Effector memory CD8-positive, alpha-beta T cell (primary cell): ENCODE results near the gene AGAP1.
A peak's percentile ranks its signal among the peaks of the same experiment; 100 is the strongest.

Experiments
- ATAC-seq: fragments of 150-1000 bp; cut with Tn5 transposase; replicated peaks from 2 replicates; pipeline ENCODE4 v1.10.0; 2021; ENCODE audit warnings: mild to moderate bottlenecking, moderate library complexity
- DNase-seq, 3 experiments: peaks; one replicate each; pipeline ENCODE4 v3.0.0; 2021
- H3K27ac Mint-ChIP-seq, 2 donors: one replicate each; pipeline ENCODE4 v1.8.0; 2022; ENCODE audit warnings: mild to moderate bottlenecking in 2 of 2, mixed read lengths in 2 of 2, moderate library complexity in 2 of 2
- H3K27me3 Mint-ChIP-seq, 2 donors: one replicate each; pipeline ENCODE4 v1.8.0; 2022; ENCODE audit warnings: mixed read lengths in 2 of 2
- H3K36me3 Mint-ChIP-seq: one replicate; pipeline ENCODE4 v1.8.0; 2022; ENCODE audit warnings: mild to moderate bottlenecking, moderate library complexity, mixed read lengths; ENCODE audit not compliant: insufficient read depth
- H3K4me1 Mint-ChIP-seq, 2 donors: one replicate each; pipeline ENCODE4 v1.8.0; 2022; ENCODE audit warnings: low read depth in 2 of 2, mixed read lengths in 2 of 2
- H3K4me3 Mint-ChIP-seq, 2 donors: one replicate each; pipeline ENCODE4 v1.8.0; 2022; ENCODE audit warnings: mild to moderate bottlenecking in 2 of 2, mixed read lengths in 2 of 2, moderate library complexity in 2 of 2
- H3K9me3 Mint-ChIP-seq, 2 donors: one replicate each; pipeline ENCODE4 v1.8.0; 2022; ENCODE audit warnings: mixed read lengths in 2 of 2

Gene AGAP1

DNA sequence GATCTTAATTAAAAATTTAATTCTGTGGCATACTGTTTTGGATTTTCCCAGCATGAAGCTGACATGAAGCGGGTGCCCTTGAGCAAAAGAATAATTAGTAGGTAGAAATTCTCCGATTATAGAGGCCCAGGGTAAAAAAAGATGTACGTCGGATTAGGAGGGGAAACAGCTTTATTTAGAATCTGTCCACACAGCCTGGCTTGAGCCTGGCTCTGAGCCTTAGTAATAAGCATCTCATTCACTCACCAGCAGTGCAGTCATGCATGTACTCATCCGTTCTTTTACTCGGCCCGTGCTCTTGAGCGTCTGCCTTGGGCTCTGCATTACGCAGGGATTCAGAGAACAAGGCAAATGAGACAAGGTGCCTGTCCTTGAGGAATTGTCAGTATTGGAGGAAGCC lies 219.3 kb downstream of the AGAP1 start:
- H3K9me3 Mint-ChIP-seq, result no peaks in the 10 kb centered on the region
- ATAC-seq (no peak), DNase-seq (no peak)
- no peak overlapping the region for H3K4me3 Mint-ChIP-seq
- peaks cover 7 to 44% of the 10 kb centered on the region in 2 donors for H3K4me1 Mint-ChIP-seq
- no peak overlapping the region for H3K27ac Mint-ChIP-seq
- no peaks in the 10 kb centered on the region for H3K27me3 Mint-ChIP-seq
- peaks cover 8% of the 10 kb centered on the region for H3K36me3 Mint-ChIP-seq

GRCh38 chr2:235715601-235716000 lies 221.8 kb downstream of the AGAP1 start:
- Mint-ChIP-seq H3K4me3 (no peak overlapping the region), H3K27ac (peak overlapping the region; percentile 0 to 48), H3K9me3 (no peaks in the 10 kb centered on the region), H3K4me1 (peaks cover 9 to 38% of the 10 kb centered on the region in 2 donors), H3K36me3 (peaks cover 5% of the 10 kb centered on the region), H3K27me3 (no peaks in the 10 kb centered on the region)
- ATAC-seq, result no peak
- DNase-seq, result no peak

- DNase-seq, result no peak
- peaks cover 4% of the 10 kb centered on the region for H3K36me3 Mint-ChIP-seq
- H3K4me1 Mint-ChIP-seq, result peaks cover 11 to 44% of the 10 kb centered on the region in 2 donors
Measured at GRCh38 chr2:235716875-235717496, 223.1 kb downstream of the AGAP1 start.

GRCh38 chr2:235719146-235719942 lies 225.5 kb downstream of the AGAP1 start:
- peaks cover 11 to 45% of the 10 kb centered on the region in 2 donors for H3K4me1 Mint-ChIP-seq
- DNase-seq (no peak), ATAC-seq (no peak)
- H3K4me3 Mint-ChIP-seq, result no peak overlapping the region
- H3K36me3 Mint-ChIP-seq, result no peaks in the 10 kb centered on the region
- H3K27me3 Mint-ChIP-seq, result no peaks in the 10 kb centered on the region
- H3K9me3 Mint-ChIP-seq, result no peaks in the 10 kb centered on the region
- peak overlapping the region in 1 of 2 donors; percentile 70 for H3K27ac Mint-ChIP-seq

More at GRCh38 chr2:235716875-235717496, 223.1 kb downstream of the AGAP1 start:
- Mint-ChIP-seq H3K27me3 (no peaks in the 10 kb centered on the region), H3K4me3 (no peak overlapping the region), H3K27ac (no peak overlapping the region), H3K9me3 (no peaks in the 10 kb centered on the region)
- ATAC-seq, result no peak

DNA sequence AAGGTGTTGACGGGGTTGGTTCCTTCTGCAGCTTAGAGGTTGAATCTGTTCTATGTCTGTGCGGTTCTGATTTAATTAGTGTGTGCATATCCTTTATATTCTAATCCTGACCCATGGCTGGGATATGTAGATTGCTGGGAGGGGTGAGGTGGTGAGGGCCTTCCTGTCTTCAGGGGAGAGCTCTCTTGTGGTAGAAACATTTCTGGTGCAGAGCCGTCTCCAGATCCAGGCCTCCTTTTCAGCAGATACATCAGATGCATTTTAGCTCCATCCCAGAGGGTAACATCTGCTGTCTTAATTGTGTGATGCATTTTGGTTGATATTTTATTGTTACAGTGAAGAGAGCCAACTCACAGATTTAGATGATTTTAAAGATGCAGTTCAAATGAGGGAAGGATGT lies 227.8 kb downstream of the AGAP1 start:
- H3K27ac Mint-ChIP-seq, result peak overlapping the region; percentile 38 to 70
- no peaks in the 10 kb centered on the region for H3K36me3 Mint-ChIP-seq
- no peaks in the 10 kb centered on the region for H3K9me3 Mint-ChIP-seq
- H3K27me3 Mint-ChIP-seq, result no peaks in the 10 kb centered on the region
- H3K4me1 Mint-ChIP-seq, result peaks cover 6 to 33% of the 10 kb centered on the region in 2 donors
- no peak for DNase-seq
- H3K4me3 Mint-ChIP-seq, result no peak overlapping the region
- no peak for ATAC-seq

- ATAC-seq, result no peak
- Mint-ChIP-seq H3K4me1 (peaks cover 6 to 30% of the 10 kb centered on the region in 2 donors), H3K9me3 (no peaks in the 10 kb centered on the region), H3K27me3 (no peaks in the 10 kb centered on the region), H3K36me3 (no peaks in the 10 kb centered on the region), H3K4me3 (no peak overlapping the region), H3K27ac (no peak overlapping the region)
- DNase-seq, result no peak
Measured at GRCh38 chr2:235722869-235723268, 229.0 kb downstream of the AGAP1 start.

- Mint-ChIP-seq H3K27me3 (no peaks in the 10 kb centered on the region), H3K4me1 (peaks cover 6 to 29% of the 10 kb centered on the region in 2 donors), H3K4me3 (no peak overlapping the region), H3K27ac (no peak overlapping the region), H3K9me3 (no peaks in the 10 kb centered on the region), H3K36me3 (peaks cover 1% of the 10 kb centered on the region)
- ATAC-seq (no peak), DNase-seq (no peak)
Measured at GRCh38 chr2:235723371-235723770, 229.5 kb downstream of the AGAP1 start.

DNA sequence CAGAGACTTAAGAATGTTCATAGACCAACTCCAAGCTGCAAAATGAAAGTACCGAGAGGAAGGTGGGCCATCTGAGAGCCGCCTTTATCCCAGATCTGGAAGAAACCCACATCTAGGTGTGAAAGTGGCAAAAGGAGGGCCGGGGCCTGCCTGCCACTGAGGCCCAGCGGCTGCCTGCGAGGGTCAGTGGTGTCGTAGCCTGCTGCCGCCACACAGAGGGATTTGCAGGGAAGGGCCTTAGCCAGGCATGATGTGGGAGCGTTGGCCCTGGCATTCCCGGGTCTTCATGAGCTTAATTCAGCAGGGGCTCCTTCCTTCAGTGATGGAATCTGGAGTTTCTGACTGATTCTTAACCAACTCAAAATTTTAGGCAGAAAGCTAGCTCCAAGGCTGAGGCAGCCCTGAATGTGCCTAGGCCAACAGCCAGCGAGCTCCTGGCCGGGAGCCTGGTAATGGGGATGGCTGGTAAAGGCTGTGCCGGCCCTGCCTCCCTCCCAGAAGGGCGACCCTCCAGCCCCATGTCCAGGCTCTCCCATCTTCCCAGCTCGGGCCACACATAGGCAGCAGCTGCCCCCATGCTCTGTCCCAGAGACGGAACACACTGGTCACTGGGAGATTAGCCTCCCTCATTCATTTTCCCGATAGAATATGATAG lies 230.1 kb downstream of the AGAP1 start:
- no peak for DNase-seq
- Mint-ChIP-seq H3K27me3 (no peaks in the 10 kb centered on the region), H3K27ac (no peak overlapping the region), H3K4me3 (no peak overlapping the region), H3K9me3 (no peaks in the 10 kb centered on the region), H3K36me3 (peaks cover 6% of the 10 kb centered on the region), H3K4me1 (peaks cover 6 to 27% of the 10 kb centered on the region in 2 donors)
- ATAC-seq, result no peak

- H3K27me3 Mint-ChIP-seq, result no peaks in the 10 kb centered on the region
- no peak for ATAC-seq
- peaks cover 9% of the 10 kb centered on the region for H3K36me3 Mint-ChIP-seq
- no peak overlapping the region for H3K27ac Mint-ChIP-seq
- peaks cover 6 to 22% of the 10 kb centered on the region in 2 donors for H3K4me1 Mint-ChIP-seq
- no peaks in the 10 kb centered on the region for H3K9me3 Mint-ChIP-seq
- no peak overlapping the region for H3K4me3 Mint-ChIP-seq
- DNase-seq, result no peak
Measured at GRCh38 chr2:235725016-235725489, 231.2 kb downstream of the AGAP1 start.

GRCh38 chr2:235725841-235726240 lies 232.0 kb downstream of the AGAP1 start:
- no peaks in the 10 kb centered on the region for H3K9me3 Mint-ChIP-seq
- no peaks in the 10 kb centered on the region for H3K27me3 Mint-ChIP-seq
- DNase-seq (no peak), ATAC-seq (no peak)
- H3K4me3 Mint-ChIP-seq, result no peak overlapping the region
- H3K36me3 Mint-ChIP-seq, result peaks cover 9% of the 10 kb centered on the region
- H3K27ac Mint-ChIP-seq, result no peak overlapping the region
- peaks cover 0 to 15% of the 10 kb centered on the region in 2 donors for H3K4me1 Mint-ChIP-seq

GRCh38 chr2:235726554-235726953 lies 232.7 kb downstream of the AGAP1 start:
- ATAC-seq, result no peak
- Mint-ChIP-seq H3K4me3 (no peak overlapping the region), H3K9me3 (no peaks in the 10 kb centered on the region)

DNA sequence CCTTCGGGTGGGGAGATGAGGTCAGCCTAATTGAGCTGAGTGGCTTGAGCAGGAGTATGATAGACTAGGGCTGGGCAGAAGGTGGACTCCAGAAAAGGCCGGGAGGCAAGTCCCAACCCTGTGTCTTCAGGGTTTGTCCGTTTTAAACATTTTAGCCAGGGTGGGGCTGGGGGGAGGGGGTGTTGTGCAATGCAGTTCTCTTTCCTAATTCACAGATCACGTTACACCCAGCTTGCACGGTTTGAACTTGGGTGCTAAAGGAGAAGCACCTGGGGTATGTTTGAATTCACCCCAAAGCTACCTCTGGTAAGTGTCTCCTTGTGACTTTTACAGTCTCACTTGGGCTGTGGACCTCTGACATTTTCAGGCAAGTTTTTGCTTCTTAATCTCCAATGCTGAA lies 233.3 kb downstream of the AGAP1 start:
- peaks cover 9% of the 10 kb centered on the region for H3K36me3 Mint-ChIP-seq
- no peak for ATAC-seq
- peaks cover 0 to 8% of the 10 kb centered on the region in 2 donors for H3K4me1 Mint-ChIP-seq
- no peaks in the 10 kb centered on the region for H3K9me3 Mint-ChIP-seq
- H3K4me3 Mint-ChIP-seq, result no peak overlapping the region
- no peak overlapping the region for H3K27ac Mint-ChIP-seq
- no peaks in the 10 kb centered on the region for H3K27me3 Mint-ChIP-seq
- no peak for DNase-seq

More at GRCh38 chr2:235726554-235726953, 232.7 kb downstream of the AGAP1 start:
- H3K27ac Mint-ChIP-seq, result no peak overlapping the region
- peaks cover 9% of the 10 kb centered on the region for H3K36me3 Mint-ChIP-seq
- no peaks in the 10 kb centered on the region for H3K27me3 Mint-ChIP-seq
- no peak for DNase-seq
- H3K4me1 Mint-ChIP-seq, result peaks cover 0 to 12% of the 10 kb centered on the region in 2 donors

- no peak for DNase-seq
- no peak for ATAC-seq
- Mint-ChIP-seq H3K27ac (no peak overlapping the region), H3K4me3 (no peak overlapping the region), H3K4me1 (peaks cover 0 to 10% of the 10 kb centered on the region in 2 donors), H3K9me3 (no peaks in the 10 kb centered on the region), H3K36me3 (peaks cover 9% of the 10 kb centered on the region), H3K27me3 (no peaks in the 10 kb centered on the region)
Measured at GRCh38 chr2:235727891-235728799, 234.3 kb downstream of the AGAP1 start.
